Measurements from ENCODE around the gene MICAL1. TPM values are rescaled to one million over a fixed set of nuclear protein-coding genes. Genes with fewer than 3 reads are reported as not detected.
A peak's percentile ranks its signal among the peaks of the same experiment; 100 is the strongest.

Gene MICAL1
- total RNA-seq, 1 donor = 48.1 TPM

DNA sequence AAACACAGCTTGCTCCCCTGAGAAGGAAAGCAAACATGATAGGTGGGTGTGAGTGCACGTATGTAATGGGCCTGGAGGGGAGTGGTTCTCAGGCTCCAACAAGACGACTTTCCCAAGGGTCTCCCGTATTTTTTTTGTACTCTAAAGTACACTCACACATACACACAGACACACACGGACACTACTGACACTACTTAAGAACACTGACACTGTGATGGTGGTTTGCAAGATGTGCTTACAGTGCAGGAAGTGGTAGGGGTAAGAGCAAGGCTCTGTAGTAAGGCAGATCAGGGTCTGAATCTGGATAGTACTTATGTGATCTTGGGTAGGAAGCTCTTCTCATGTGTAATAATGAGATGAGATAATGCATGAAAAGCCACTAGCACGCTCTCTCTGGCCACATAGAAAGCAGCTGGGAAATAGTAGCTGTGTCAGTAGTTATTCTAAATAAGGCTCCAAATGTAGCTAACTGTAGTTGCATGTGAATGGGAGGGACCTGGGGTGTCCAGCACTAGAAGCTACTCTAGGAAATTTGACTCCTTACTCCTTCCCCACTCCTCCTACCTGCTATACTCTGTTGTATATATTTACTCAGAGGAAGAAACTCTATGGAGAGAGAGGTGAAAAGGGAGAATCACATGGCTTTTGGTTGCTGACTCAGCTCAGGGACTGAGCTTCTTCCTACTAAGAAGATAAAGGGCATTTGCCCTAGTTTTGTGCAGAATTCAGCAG is 35.8 kb upstream of the MICAL1 start:
- no peak overlapping the region for H3K4me3 ChIP-seq (ENCODE audit: low read depth, low read length)
- no peak for DNase-seq (ENCODE audit: low read depth)
- TF ChIP-seq, protein P1, sequence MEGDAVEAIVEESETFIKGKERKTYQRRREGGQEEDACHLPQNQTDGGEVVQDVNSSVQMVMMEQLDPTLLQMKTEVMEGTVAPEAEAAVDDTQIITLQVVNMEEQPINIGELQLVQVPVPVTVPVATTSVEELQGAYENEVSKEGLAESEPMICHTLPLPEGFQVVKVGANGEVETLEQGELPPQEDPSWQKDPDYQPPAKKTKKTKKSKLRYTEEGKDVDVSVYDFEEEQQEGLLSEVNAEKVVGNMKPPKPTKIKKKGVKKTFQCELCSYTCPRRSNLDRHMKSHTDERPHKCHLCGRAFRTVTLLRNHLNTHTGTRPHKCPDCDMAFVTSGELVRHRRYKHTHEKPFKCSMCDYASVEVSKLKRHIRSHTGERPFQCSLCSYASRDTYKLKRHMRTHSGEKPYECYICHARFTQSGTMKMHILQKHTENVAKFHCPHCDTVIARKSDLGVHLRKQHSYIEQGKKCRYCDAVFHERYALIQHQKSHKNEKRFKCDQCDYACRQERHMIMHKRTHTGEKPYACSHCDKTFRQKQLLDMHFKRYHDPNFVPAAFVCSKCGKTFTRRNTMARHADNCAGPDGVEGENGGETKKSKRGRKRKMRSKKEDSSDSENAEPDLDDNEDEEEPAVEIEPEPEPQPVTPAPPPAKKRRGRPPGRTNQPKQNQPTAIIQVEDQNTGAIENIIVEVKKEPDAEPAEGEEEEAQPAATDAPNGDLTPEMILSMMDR (IDR thresholded peaks at IDR 0.05; ENCODE audit: insufficient read depth, low read length) = no peak

DNA sequence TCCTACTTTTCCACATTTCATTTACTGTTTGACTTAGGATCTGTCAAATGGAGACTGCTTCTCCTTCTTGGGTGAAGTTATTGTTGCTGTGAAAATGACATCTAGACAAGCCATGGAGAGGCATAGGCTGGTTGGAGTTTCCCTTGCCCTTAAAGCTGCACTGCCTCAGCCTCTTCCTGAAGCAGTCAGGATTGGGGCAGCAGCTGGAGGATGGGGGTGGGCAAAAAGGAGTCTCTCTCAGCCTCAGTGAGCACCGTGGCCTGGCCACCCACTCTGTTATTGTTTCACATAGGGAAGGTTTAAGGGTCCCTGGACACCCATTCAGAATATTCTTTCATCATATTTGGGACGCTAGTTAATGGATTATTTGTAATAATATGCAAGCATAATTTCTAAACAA is 35.1 kb upstream of the MICAL1 start:
- TF ChIP-seq, protein P1 (IDR thresholded peaks at IDR 0.05; ENCODE audit: insufficient read depth, low read length) = no peak
- no peak overlapping the region for H3K4me3 ChIP-seq (ENCODE audit: low read depth, low read length)
- no peak for DNase-seq (ENCODE audit: low read depth)

DNA sequence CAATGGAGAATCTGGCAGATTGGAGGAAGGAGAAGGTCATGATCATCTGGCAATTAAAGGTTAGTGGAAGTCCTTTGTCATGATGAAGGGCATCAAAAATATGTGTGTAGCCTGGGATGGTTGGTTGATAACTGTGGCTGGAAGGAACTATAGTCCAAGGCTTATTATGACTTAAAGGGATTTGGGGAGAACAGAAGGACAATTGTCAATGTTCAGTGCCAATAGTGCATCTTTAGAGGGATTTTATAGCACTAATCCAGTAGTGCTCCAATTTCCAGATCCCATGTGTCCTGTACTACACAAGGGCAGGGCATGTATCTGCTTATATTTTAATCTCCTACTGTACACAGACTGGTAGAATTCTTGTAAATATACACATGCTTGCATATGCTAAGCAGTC is 32.4 kb upstream of the MICAL1 start:
- TF ChIP-seq, protein P1 (IDR thresholded peaks at IDR 0.05; ENCODE audit: insufficient read depth, low read length) = no peak
- H3K4me3 ChIP-seq (ENCODE audit: low read depth, low read length) = no peak overlapping the region
- DNase-seq (ENCODE audit: low read depth) = no peak

DNA sequence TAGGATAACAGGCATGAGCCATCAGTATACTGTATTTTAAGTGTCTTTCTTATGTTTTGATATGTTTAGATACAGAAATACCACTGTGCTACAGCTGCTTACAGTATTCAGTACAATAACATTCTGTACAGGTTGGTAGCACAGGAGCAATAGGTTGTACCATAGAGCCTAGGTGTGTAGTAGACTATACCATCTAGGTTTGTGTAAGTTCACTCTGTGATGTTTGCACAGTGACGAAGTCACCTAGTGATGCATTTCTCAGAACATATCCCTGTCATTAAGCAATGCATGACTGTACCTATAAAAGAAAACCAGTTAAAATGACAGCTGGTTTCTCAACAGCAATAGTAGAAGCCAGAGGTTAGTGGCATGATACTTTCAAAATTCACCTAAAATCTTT is 30.5 kb upstream of the MICAL1 start:
- DNase-seq (ENCODE audit: low read depth) = no peak
- TF ChIP-seq, protein P1 (IDR thresholded peaks at IDR 0.05; ENCODE audit: insufficient read depth, low read length) = no peak
- no peak overlapping the region for H3K4me3 ChIP-seq (ENCODE audit: low read depth, low read length)

DNA sequence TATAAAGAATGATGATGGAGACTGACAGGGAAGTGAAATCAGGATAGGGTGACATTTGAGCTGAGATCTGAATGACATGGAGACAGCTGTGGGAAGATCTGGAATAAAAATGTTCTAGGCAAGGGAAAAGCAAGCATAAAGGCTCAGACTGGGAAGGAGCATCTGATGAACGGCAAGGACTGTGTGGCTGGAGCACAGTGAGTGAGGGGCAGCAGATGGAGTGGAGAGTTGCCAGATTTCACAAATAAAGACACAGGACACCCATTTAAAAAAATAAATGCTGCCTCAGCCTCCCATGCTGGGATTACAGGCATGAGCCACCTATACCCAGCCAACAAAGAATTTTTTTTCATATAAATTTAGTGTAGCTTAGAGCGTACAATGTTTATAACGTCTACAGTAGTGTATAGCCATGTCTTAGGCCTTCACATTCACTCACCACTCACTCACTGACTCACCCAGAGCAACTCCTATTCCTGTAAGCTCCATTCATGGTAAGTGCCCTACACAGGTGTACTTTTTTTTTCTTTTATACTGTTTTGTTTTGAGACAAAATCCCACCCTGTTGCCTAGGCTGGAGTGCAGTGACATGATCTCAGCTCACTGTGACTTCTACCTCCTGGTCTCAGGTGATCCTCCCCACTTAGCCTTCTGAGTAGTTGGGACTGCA is 29.8 kb upstream of the MICAL1 start:
- no peak overlapping the region for H3K4me3 ChIP-seq (ENCODE audit: low read depth, low read length)
- TF ChIP-seq, protein P1 (IDR thresholded peaks at IDR 0.05; ENCODE audit: insufficient read depth, low read length) = no peak
- DNase-seq (ENCODE audit: low read depth) = no peak

DNA sequence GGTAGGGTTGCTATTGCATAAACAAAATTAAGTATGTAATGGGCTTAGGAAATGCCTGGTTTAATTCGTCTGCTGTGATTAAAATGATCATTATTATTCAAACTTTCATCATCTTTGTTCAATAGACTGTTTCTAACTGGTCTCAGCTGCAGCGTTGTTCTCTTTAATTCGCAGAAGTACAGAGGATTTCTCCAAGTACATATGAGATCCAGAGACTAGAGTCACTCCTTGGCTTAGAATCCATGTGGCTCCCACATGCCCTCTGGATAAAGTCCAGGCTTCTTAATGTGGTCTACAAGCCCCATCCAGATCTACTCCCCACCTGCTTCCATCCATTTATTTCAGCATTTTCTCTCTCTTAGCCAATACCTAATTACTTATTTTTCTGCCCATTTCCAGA is 28.6 kb upstream of the MICAL1 start:
- no peak overlapping the region for H3K4me3 ChIP-seq (ENCODE audit: low read depth, low read length)
- TF ChIP-seq, protein P1 (IDR thresholded peaks at IDR 0.05; ENCODE audit: insufficient read depth, low read length) = no peak
- peak; percentile 30 for DNase-seq (ENCODE audit: low read depth)

Data from fibroblast of the aortic adventitia (primary cell).